ENCODE measurements around the gene PMF1. TPM values are rescaled to one million over a fixed set of nuclear protein-coding genes. Genes with fewer than 3 reads are reported as not detected.
"Not testable (repeated sequence)": the region's sequence is repeated elsewhere in the genome, so short reads cannot be mapped to it uniquely, and the experiment has no call there.

PMF1 gene
- total RNA-seq, result 44.3 TPM

- peak; percentile 94 for ATAC-seq
These were observed at the start of gene PMF1 for GRCh38 chr1:156212833-156213643. Gene PMF1 (plus strand): TSS chr1:156213007. CDS start chr1:156213016, 9 bp downstream.

- ATAC-seq, result no peak
These were observed 49.1 kb upstream of the PMF1 start for GRCh38 chr1:156163712-156164111.

DNA sequence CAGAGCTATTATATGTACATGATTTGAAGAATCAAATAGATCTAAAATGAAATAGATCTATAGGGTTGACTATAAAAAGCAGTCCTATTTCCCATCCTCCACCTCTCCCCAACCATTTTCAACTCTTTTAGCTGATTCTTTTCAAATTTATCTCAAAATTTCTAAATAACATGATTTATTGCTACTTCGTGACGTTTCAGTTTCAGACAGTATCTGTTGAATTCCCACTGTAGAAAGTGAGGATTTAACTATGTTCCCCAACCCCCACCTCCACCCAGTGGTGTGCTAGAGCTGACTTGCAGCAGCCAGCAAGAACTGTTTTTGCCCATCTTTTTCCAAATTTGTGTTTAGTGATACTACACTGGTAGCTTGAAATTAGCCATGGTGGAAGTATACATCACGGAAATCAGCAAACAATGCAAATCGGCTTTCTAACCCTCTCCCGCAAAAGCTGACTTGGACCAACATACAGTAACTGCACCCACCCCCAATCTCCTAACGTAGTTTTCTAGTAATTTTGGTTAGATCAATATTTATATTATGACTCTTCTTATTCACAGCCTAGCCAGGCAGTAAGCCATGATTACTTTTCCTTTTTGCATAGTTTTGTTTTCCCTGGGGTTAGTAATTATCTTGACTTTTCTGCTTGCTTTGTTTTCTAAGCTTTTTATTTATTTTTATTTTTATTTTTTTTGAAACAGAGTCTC, 48.5 kb upstream of the PMF1 start:
- no peak for ATAC-seq

DNA sequence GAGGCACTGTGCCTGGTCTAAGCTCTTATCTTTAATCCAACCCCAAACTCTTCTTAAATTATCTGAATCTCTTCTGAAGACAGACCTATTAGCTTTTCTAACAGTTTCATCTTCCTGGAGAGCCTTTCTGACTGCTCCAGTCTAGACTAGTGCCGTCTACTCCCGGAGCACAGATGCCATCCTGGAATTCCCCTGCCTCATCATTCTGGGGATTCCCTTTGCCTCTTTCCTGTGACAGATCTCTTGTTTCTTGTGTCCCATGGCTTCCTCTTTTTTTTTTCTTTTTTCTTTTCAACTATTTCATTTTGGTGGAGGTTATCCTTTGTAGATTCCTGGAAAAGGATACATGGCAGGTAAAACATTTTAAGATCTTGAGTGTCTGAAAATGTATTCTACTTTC, 47.7 kb upstream of the PMF1 start:
- ATAC-seq, result no peak

GRCh38 chr1:156167536-156167935, 45.3 kb upstream of the PMF1 start:
- ATAC-seq, result no peak

- ATAC-seq, result no peak
These were observed 39.9 kb upstream of the PMF1 start for GRCh38 chr1:156172696-156173470.

- peak; percentile 29 for ATAC-seq
These were observed 36.1 kb upstream of the PMF1 start for GRCh38 chr1:156176610-156177210.

DNA sequence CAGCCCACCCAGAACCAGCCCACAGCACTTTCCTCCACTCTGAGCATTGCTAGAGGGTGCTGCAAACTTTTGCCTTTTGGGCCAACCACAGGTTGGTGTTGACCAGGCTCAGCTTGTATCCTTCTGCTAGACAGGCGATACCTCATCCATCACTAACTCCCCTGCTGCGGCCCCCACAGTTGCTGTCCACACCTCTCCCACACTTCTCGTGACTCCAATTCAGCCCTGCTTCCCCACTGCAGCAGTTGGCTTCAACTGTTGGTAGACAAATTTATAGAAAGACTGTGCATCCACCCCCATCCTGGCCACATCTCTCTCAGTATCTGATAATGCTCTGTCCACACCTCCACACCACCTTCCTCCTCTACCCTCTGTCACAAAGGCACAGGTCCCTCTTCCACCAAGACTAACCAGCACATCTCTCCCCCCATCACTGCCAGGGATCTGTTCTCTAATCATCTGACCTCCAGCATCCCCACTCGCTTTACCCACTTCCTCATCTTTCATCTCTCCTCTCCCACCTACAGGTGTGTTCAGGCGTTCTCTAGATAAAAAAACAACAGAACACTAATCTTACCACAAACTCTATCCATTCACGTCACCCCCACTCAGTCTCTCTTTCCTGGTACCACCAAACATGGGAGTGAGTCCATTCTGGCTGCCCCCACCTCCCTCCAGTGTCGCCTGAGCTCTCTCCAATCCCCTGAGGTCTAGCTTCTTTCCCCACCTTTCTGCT, 34.7 kb upstream of the PMF1 start:
- ATAC-seq, result peak; percentile 19

- no peak for ATAC-seq
These were observed 32.3 kb upstream of the PMF1 start for GRCh38 chr1:156180471-156180870.

DNA sequence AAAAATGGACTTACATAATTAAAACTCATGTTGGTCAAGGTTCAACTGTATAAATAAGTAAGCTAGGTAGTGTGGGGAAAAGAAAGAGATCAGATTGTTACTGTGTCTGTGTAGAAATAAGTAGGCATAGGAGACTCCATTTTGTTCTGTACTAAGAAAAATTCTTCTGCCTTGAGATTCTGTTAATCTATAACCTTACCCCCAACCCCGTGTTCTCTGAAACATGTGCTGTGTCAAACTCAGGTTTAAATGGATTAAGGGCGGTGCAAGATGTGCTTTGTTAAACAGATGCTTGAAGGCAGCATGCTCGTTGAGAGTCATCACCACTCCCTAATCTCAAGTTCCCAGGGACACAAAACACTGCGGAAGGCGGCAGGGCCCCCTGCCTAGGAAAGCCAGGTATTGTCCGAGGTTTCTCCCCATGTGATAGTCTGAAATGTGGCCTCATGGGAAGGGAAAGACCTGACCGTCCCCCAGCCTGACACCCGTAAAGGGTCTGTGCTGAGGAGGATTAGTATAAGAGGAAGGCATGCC, 31.3 kb upstream of the PMF1 start:
- ATAC-seq, result not testable (repeated sequence)

GRCh38 chr1:156182010-156182779, 30.6 kb upstream of the PMF1 start:
- ATAC-seq, result not testable (repeated sequence)

DNA sequence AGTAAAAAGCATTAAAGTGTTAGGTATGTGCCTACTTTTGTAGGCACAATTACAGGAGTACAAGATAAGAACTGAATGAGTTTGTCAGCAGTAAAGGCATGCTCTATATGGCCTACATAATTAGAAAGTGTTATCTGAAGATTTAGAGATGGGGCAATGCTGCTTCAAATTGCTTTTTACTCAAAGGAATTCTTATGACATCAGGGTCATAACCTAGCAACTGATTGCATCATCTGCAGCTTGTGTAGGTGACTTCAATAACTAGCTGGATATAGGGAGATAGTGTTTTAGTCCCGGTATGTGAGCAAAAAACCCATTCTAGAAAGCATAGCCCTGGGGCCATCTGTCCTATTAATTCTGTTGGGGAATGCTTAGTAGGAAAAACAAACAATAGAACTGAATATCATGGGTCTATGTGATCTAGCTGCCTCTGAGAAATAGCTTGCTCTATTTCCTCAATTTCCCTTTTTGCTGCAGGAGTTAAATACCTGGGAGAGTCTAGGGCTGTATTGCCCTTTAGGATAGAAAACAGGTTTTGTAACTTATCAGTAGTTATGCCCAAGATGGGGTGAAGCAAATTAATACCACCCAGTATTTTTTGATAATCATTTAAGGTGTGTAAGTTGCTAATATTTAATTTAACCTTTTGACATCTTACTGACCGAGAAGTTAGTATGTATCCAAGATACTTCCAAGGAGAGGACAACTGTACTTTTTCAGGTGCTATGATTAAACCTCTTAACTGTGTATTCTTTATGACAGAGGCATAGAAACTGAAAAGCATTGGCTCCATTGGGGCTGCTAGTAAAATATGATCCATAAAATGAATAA, 26.2 kb upstream of the PMF1 start:
- ATAC-seq, result not testable (repeated sequence)

DNA sequence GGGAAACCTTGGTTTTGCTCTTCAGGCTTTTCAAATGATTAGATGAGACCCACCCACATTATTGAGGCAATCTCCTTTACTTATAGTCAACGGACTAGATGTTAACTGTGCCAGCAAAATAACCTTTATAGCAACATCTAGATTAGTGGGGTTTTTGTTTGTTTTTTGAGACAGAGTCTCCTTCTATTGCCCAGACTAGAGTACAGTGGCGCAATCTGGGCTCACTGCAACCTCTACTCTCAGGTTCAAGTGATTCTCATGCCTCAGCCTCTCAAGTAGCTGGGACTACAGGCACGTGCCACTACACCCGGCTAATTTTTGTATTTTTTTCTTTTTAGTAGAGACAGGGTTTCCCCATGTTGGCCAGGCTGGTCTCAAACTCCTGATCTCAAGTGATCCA, 22.5 kb upstream of the PMF1 start:
- not testable (repeated sequence) for ATAC-seq

DNA sequence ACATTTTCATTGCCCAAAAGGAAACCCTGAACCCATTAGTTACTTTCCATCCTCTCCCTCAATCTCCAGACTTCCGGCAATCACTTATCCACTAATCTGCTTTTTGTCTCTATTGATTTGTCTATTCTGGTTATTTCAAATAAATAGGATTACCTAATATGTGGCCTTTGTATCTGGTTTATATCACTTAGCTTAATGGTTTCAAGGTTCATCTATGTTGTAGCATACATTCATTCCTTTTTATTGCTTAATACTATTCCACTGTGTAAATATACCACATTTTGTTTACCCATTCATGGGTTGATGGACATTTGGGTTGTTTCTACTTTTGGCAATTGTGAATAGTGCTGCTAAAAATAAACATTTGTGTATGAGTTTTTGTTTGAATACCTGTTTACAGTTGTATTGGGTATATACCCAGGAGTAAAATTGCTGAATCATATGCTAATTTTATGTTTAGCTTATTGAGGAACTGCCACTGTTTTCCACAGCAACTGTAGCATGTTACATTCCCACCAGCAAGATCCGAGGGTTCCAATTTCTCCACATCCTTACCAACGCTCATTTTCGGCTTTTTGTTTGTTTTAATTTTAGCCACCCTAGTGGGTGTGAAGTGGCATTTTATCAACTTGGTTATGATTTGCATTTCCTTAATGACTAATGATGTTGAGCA, 21.4 kb upstream of the PMF1 start:
- ATAC-seq, result no peak

- ATAC-seq, result no peak
These were observed 19.7 kb upstream of the PMF1 start for GRCh38 chr1:156193208-156193487.

GRCh38 chr1:156193488-156194299, 19.1 kb upstream of the PMF1 start, which contains the start of gene SLC25A44:
Gene SLC25A44 (plus strand): TSS chr1:156194104. CDS start chr1:156199848, 5,744 bp downstream.
- ATAC-seq, result peak; percentile 100

DNA sequence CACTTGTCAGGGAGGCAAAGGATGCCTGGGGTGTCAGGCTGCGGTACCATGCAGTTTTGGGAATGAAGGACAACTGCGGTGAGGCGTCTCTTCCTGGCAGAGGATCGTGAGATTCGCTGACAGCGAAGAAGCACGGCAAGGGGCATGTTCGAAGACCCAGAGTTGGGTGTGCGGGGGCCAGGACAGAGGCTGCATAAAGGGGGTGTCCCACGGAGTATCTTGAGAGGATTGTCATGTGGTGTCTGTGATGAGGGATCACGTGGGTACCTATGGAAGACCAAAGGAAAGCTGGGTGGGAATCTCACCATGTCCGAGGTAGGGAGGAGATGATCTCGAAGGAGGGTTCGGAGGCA, 18.5 kb upstream of the PMF1 start:
- peak; percentile 11 for ATAC-seq

GRCh38 chr1:156195853-156196252, 17.0 kb upstream of the PMF1 start:
- ATAC-seq, result no peak

DNA sequence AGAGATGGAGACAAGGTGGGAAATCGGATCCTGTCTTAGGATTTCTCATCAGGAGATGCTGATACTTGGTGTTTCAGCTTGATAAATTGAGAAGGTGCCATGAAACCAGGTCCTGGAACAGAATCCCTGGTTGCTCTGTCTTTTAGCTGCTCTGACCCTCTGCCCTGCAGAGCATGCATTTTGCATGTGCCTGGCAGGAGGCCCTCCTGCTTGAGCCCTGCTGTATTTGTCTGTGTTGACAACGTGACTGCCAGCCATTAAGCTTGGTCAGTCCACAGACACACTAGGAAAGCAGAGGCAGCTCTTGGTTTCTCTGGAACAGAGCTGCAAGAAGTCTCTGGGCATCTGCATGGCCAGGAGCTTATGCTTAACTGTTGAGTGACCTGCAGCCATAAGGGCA, 16.4 kb upstream of the PMF1 start:
- no peak for ATAC-seq

All from esophagus mucosa (tissue), 1 donor.